ENCODE data around the gene MRPL10. TPM values are rescaled to one million over a fixed set of nuclear protein-coding genes. Genes with fewer than 3 reads are reported as not detected.

MRPL10 gene
- total and polyA plus RNA-seq, 4 donors: 18.4 to 38.3 (median 30.3) TPM

GRCh38 chr17:47813077-47813476 lies 18.3 kb downstream of the MRPL10 start:
- H3K27ac ChIP-seq (ENCODE audit: low read depth in 1 of 2, low read length in 1 of 2): no peak overlapping the region
- H3K27me3 ChIP-seq (ENCODE audit: control insufficient read depth in 3 of 3, insufficient read depth in 3 of 3, low read length in 2 of 3): no peaks in the 10 kb centered on the region
- H3K4me1 ChIP-seq (ENCODE audit: control insufficient read depth in 5 of 5, insufficient read depth in 5 of 5, low read length in 5 of 5): peaks cover 0 to 9% (median 3%) of the 10 kb centered on the region in 5 donors
- DNase-seq: no peak
- H3K9me3 ChIP-seq (ENCODE audit: control insufficient read depth in 4 of 4, insufficient read depth in 3 of 4, low read length in 3 of 4): no peaks in the 10 kb centered on the region
- H3K9ac ChIP-seq (ENCODE audit: insufficient read depth in 1 of 2, low read length in 2 of 2): no peak overlapping the region
- peaks cover 3 to 73% (median 16%) of the 10 kb centered on the region in 4 donors for H3K36me3 ChIP-seq (ENCODE audit: control insufficient read depth in 4 of 4, insufficient read depth in 4 of 4, low read length in 4 of 4)
- no peak for TF ChIP-seq CTCF (IDR thresholded peaks at IDR 0.05; ENCODE audit: control extremely low read depth, extremely low read depth)
- 95 to 96% methylated on average over 14 of the region's 14 CpGs for WGBS, 2 donors
- ATAC-seq (ENCODE audit: insufficient read depth, low FRiP score): no peak
- no peak overlapping the region for H3K4me3 ChIP-seq

GRCh38 chr17:47812146-47812920 lies 19.0 kb downstream of the MRPL10 start:
- peaks cover 0 to 9% (median 3%) of the 10 kb centered on the region in 5 donors for H3K4me1 ChIP-seq (ENCODE audit: control insufficient read depth in 5 of 5, insufficient read depth in 5 of 5, low read length in 5 of 5)
- H3K9ac ChIP-seq (ENCODE audit: insufficient read depth in 1 of 2, low read length in 2 of 2): no peak overlapping the region
- H3K9me3 ChIP-seq (ENCODE audit: control insufficient read depth in 4 of 4, insufficient read depth in 3 of 4, low read length in 3 of 4): no peaks in the 10 kb centered on the region
- H3K27me3 ChIP-seq (ENCODE audit: control insufficient read depth in 3 of 3, insufficient read depth in 3 of 3, low read length in 2 of 3): no peaks in the 10 kb centered on the region
- no peak for TF ChIP-seq CTCF (IDR thresholded peaks at IDR 0.05; ENCODE audit: control extremely low read depth, extremely low read depth)
- ATAC-seq (ENCODE audit: insufficient read depth, low FRiP score) (no peak), DNase-seq (no peak)
- H3K4me3 ChIP-seq: no peak overlapping the region
- peaks cover 3 to 74% (median 16%) of the 10 kb centered on the region in 4 donors for H3K36me3 ChIP-seq (ENCODE audit: control insufficient read depth in 4 of 4, insufficient read depth in 4 of 4, low read length in 4 of 4)
- H3K27ac ChIP-seq (ENCODE audit: low read depth in 1 of 2, low read length in 1 of 2): no peak overlapping the region
- WGBS, 2 donors: 85 to 87% methylated on average over 18 of the region's 18 CpGs

- TF ChIP-seq CTCF (IDR thresholded peaks at IDR 0.05; ENCODE audit: control extremely low read depth, extremely low read depth): no peak
- Histone ChIP-seq H3K9me3 (ENCODE audit: control insufficient read depth in 4 of 4, insufficient read depth in 3 of 4, low read length in 3 of 4) (no peaks in the 10 kb centered on the region), H3K27ac (ENCODE audit: low read depth in 1 of 2, low read length in 1 of 2) (no peak overlapping the region), H3K4me3 (no peak overlapping the region), H3K36me3 (ENCODE audit: control insufficient read depth in 4 of 4, insufficient read depth in 4 of 4, low read length in 4 of 4) (peaks cover 3 to 75% (median 18%) of the 10 kb centered on the region in 4 donors), H3K9ac (ENCODE audit: insufficient read depth in 1 of 2, low read length in 2 of 2) (no peak overlapping the region), H3K4me1 (ENCODE audit: control insufficient read depth in 5 of 5, insufficient read depth in 5 of 5, low read length in 5 of 5) (peaks cover 0 to 9% (median 3%) of the 10 kb centered on the region in 5 donors), H3K27me3 (ENCODE audit: control insufficient read depth in 3 of 3, insufficient read depth in 3 of 3, low read length in 2 of 3) (no peaks in the 10 kb centered on the region)
- no peak for ATAC-seq (ENCODE audit: insufficient read depth, low FRiP score)
- 77 to 87% methylated on average over 7 of the region's 7 CpGs for WGBS, 2 donors
- no peak for DNase-seq
Observed at GRCh38 chr17:47811709-47812108, 19.6 kb downstream of the MRPL10 start.
